Trophoblast cell (in vitro differentiated cells and primary cell): ENCODE measurements around the gene DPP6.

ENCODE experiments used
- DNase-seq, 2 donors: peaks; one replicate each; pipeline ENCODE4 v3.0.0-alpha.2; 2016
- H2AFZ ChIP-seq: 2 replicates; pipeline ENCODE4 v1.6.1; 2013; ENCODE audit warnings: low read length, moderate library complexity, mild to moderate bottlenecking; ENCODE audit not compliant: insufficient read depth, poor library complexity
- H2AK5ac ChIP-seq: 2 replicates; pipeline ENCODE4 v1.6.1; 2013; ENCODE audit warnings: mild to moderate bottlenecking, low read length
- H2BK120ac ChIP-seq: 2 replicates; pipeline ENCODE4 v1.6.1; 2013; ENCODE audit warnings: low read length, mild to moderate bottlenecking, moderate library complexity; ENCODE audit not compliant: insufficient read depth, poor library complexity
- H2BK12ac ChIP-seq: 2 replicates; pipeline ENCODE4 v1.6.1; 2013; ENCODE audit warnings: mild to moderate bottlenecking, low read length, moderate library complexity
- H2BK5ac ChIP-seq: 2 replicates; pipeline ENCODE4 v1.6.1; 2013; ENCODE audit warnings: low read length, low read depth, moderate library complexity, mild to moderate bottlenecking; ENCODE audit not compliant: poor library complexity
- H3K14ac ChIP-seq: 2 replicates; pipeline ENCODE4 v1.6.1; 2013; ENCODE audit warnings: mild to moderate bottlenecking, low read length
- H3K18ac ChIP-seq: 2 replicates; pipeline ENCODE4 v1.6.1; 2013; ENCODE audit warnings: mild to moderate bottlenecking, low read length
- H3K23ac ChIP-seq: 2 replicates; pipeline ENCODE4 v1.6.1; 2013; ENCODE audit warnings: low read length
- H3K27ac ChIP-seq: 2 replicates; pipeline ENCODE4 v1.5.1; 2013; ENCODE audit warnings: low read depth, mild to moderate bottlenecking, inconsistent platforms, low read length, moderate library complexity
- H3K27me3 ChIP-seq: 2 replicates; pipeline ENCODE4 v1.6.1; 2013; ENCODE audit warnings: inconsistent platforms, mild to moderate bottlenecking, low read length, moderate library complexity; ENCODE audit not compliant: insufficient read depth
- H3K36me3 ChIP-seq, 2 experiments: 1 replicate in 1 of 2; 2 replicates in 1 of 2; pipeline ENCODE4 v1.6.1; 2013; ENCODE audit warnings: low read length in 2 of 2, mild to moderate bottlenecking in 2 of 2, moderate library complexity in 1 of 2; ENCODE audit not compliant: insufficient read depth in 2 of 2, control insufficient read depth in 1 of 2
- H3K4ac ChIP-seq: 2 replicates; pipeline ENCODE4 v1.6.1; 2013; ENCODE audit warnings: low read depth, mild to moderate bottlenecking, low read length, moderate library complexity
- H3K4me1 ChIP-seq, 2 experiments: 1 replicate in 1 of 2; 2 replicates in 1 of 2; pipeline ENCODE4 v1.6.1; 2013; ENCODE audit warnings: low read length in 2 of 2, mild to moderate bottlenecking in 2 of 2, moderate library complexity in 1 of 2; ENCODE audit not compliant: insufficient read depth in 2 of 2, control insufficient read depth in 1 of 2
- H3K4me2 ChIP-seq: 2 replicates; pipeline ENCODE4 v1.6.1; 2013; ENCODE audit warnings: inconsistent platforms, mild to moderate bottlenecking, low read length, moderate library complexity
- H3K4me3 ChIP-seq: 2 replicates; pipeline ENCODE4 v1.5.1; 2013; ENCODE audit warnings: mild to moderate bottlenecking, low read depth, low read length, inconsistent platforms
- H3K79me1 ChIP-seq: one replicate; pipeline ENCODE4 v1.6.1; 2013; ENCODE audit warnings: low read length
- H3K79me2 ChIP-seq: 2 replicates; pipeline ENCODE4 v1.6.1; 2013; ENCODE audit warnings: low read length, mild to moderate bottlenecking; ENCODE audit not compliant: control insufficient read depth, insufficient read depth, poor library complexity
- H3K9ac ChIP-seq: 2 replicates; pipeline ENCODE4 v1.6.1; 2013; ENCODE audit warnings: mild to moderate bottlenecking, low read length
- H3K9me3 ChIP-seq: 2 replicates; pipeline ENCODE4 v1.6.1; 2013; ENCODE audit warnings: low read depth, mild to moderate bottlenecking, control low read depth, inconsistent platforms, low read length; ENCODE audit not compliant: insufficient read depth
- H4K12ac ChIP-seq: 2 replicates; pipeline ENCODE4 v1.6.1; 2013; ENCODE audit warnings: low read depth, mild to moderate bottlenecking, low read length, moderate library complexity
- H4K8ac ChIP-seq: 2 replicates; pipeline ENCODE4 v1.6.1; 2013; ENCODE audit warnings: low read depth, mild to moderate bottlenecking, low read length, moderate library complexity
- H4K91ac ChIP-seq: one replicate; pipeline ENCODE4 v1.6.1; 2013; ENCODE audit warnings: low read depth, mild to moderate bottlenecking, low read length, moderate library complexity
- WGBS: extraction: QIAGEN DNeasy Blood & Tissue Kit; methylation state at CpG from one replicate; pipeline ENCODE4 v1.1.7; 2013; ENCODE audit warnings: missing lambda C conversion rate; ENCODE audit not compliant: insufficient read length, insufficient coverage; ENCODE audit errors: extremely low coverage; 5-methylcytosine and 5-hydroxymethylcytosine counted together

DPP6 gene

GRCh38 chr7:154916856-154917807, 864.9 kb downstream of the DPP6 start:
- no peak overlapping the region for H4K91ac ChIP-seq
- H2AFZ ChIP-seq, result no peak overlapping the region
- no peak overlapping the region for H3K4me2 ChIP-seq
- no peaks in the 10 kb centered on the region for H3K27me3 ChIP-seq
- H3K9me3 ChIP-seq, result peaks cover 4% of the 10 kb centered on the region
- no peak overlapping the region for H3K27ac ChIP-seq
- no peak overlapping the region for H3K9ac ChIP-seq
- H4K8ac ChIP-seq, result no peak overlapping the region
- no peak overlapping the region for H2AK5ac ChIP-seq
- no peaks in the 10 kb centered on the region for H3K4me1 ChIP-seq
- no peak overlapping the region for H3K4ac ChIP-seq
- no peak overlapping the region for H2BK12ac ChIP-seq
- H3K36me3 ChIP-seq, result no peaks in the 10 kb centered on the region
- H3K18ac ChIP-seq, result no peak overlapping the region
- H4K12ac ChIP-seq, result no peak overlapping the region
- H3K79me2 ChIP-seq, result no peaks in the 10 kb centered on the region
- no peak overlapping the region for H3K14ac ChIP-seq
- no peak overlapping the region for H2BK120ac ChIP-seq
- DNase-seq, result no peak
- WGBS, result no CpG with 5 or more reads among the region's 13 CpGs
- H3K23ac ChIP-seq, result no peak overlapping the region
- no peak overlapping the region for H3K4me3 ChIP-seq
- H3K79me1 ChIP-seq, result no peaks in the 10 kb centered on the region
- no peak overlapping the region for H2BK5ac ChIP-seq

GRCh38 chr7:154917808-154918160, 865.6 kb downstream of the DPP6 start:
- H4K8ac ChIP-seq, result no peak overlapping the region
- WGBS, result no CpG with 5 or more reads among the region's 7 CpGs

GRCh38 chr7:154918266-154918665, 866.1 kb downstream of the DPP6 start:
- no peak overlapping the region for H3K14ac ChIP-seq
- H3K23ac ChIP-seq, result no peak overlapping the region
- no CpG with 5 or more reads among the region's 6 CpGs for WGBS
- H2BK5ac ChIP-seq, result no peak overlapping the region
- H3K18ac ChIP-seq, result no peak overlapping the region
- H3K4ac ChIP-seq, result no peak overlapping the region
- no peak for DNase-seq
- no peak overlapping the region for H2BK12ac ChIP-seq
- no peak overlapping the region for H2BK120ac ChIP-seq
- no peaks in the 10 kb centered on the region for H3K4me1 ChIP-seq
- H3K4me2 ChIP-seq, result no peak overlapping the region
- no peaks in the 10 kb centered on the region for H3K79me1 ChIP-seq
- H3K27me3 ChIP-seq, result no peaks in the 10 kb centered on the region
- H3K79me2 ChIP-seq, result no peaks in the 10 kb centered on the region
- no peaks in the 10 kb centered on the region for H3K36me3 ChIP-seq
- no peak overlapping the region for H4K8ac ChIP-seq
- peaks cover 7% of the 10 kb centered on the region for H3K9me3 ChIP-seq
- no peak overlapping the region for H3K9ac ChIP-seq
- no peak overlapping the region for H2AFZ ChIP-seq
- no peak overlapping the region for H4K91ac ChIP-seq
- H2AK5ac ChIP-seq, result no peak overlapping the region
- no peak overlapping the region for H3K27ac ChIP-seq
- no peak overlapping the region for H3K4me3 ChIP-seq
- H4K12ac ChIP-seq, result no peak overlapping the region

More at GRCh38 chr7:154917808-154918160, 865.6 kb downstream of the DPP6 start:
- Histone ChIP-seq H2BK5ac (no peak overlapping the region), H3K9me3 (peaks cover 7% of the 10 kb centered on the region), H3K18ac (no peak overlapping the region), H3K27me3 (no peaks in the 10 kb centered on the region), H3K23ac (no peak overlapping the region), H3K4me2 (no peak overlapping the region), H3K14ac (no peak overlapping the region), H3K79me2 (no peaks in the 10 kb centered on the region), H3K27ac (no peak overlapping the region), H3K4me3 (no peak overlapping the region), H3K36me3 (no peaks in the 10 kb centered on the region), H4K91ac (no peak overlapping the region), H3K9ac (no peak overlapping the region), H2BK120ac (no peak overlapping the region), H2BK12ac (no peak overlapping the region), H4K12ac (no peak overlapping the region), H2AK5ac (no peak overlapping the region), H2AFZ (no peak overlapping the region), H3K4me1 (no peaks in the 10 kb centered on the region), H3K79me1 (no peaks in the 10 kb centered on the region), H3K4ac (no peak overlapping the region)
- peak in 1 of 2 donors; percentile 17 for DNase-seq

- H2AK5ac ChIP-seq, result no peak overlapping the region
- no peak overlapping the region for H3K18ac ChIP-seq
- H3K4me1 ChIP-seq, result no peaks in the 10 kb centered on the region
- H3K36me3 ChIP-seq, result no peaks in the 10 kb centered on the region
- H3K23ac ChIP-seq, result no peak overlapping the region
- no peaks in the 10 kb centered on the region for H3K79me2 ChIP-seq
- no peak overlapping the region for H3K14ac ChIP-seq
- no peak overlapping the region for H2AFZ ChIP-seq
- no peak overlapping the region for H3K4me2 ChIP-seq
- peaks cover 7% of the 10 kb centered on the region for H3K9me3 ChIP-seq
- H3K27me3 ChIP-seq, result no peaks in the 10 kb centered on the region
- no peak overlapping the region for H3K9ac ChIP-seq
- H3K4ac ChIP-seq, result no peak overlapping the region
- H4K91ac ChIP-seq, result no peak overlapping the region
- no peak overlapping the region for H4K12ac ChIP-seq
- peak; percentile 85 to 97 for DNase-seq
- H4K8ac ChIP-seq, result no peak overlapping the region
- no peak overlapping the region for H2BK120ac ChIP-seq
- no peak overlapping the region for H3K27ac ChIP-seq
- H3K4me3 ChIP-seq, result no peak overlapping the region
- H3K79me1 ChIP-seq, result no peaks in the 10 kb centered on the region
- no peak overlapping the region for H2BK5ac ChIP-seq
- no peak overlapping the region for H2BK12ac ChIP-seq
- WGBS, result no CpG with 5 or more reads among the region's 6 CpGs
Measured at GRCh38 chr7:154918741-154919140, 866.5 kb downstream of the DPP6 start.
